SH-SY5Y (cell line): ENCODE measurements around the gene RNF111.

ENCODE experiments used
- GATA2 ChIP-seq: IDR thresholded peaks from 2 replicates; pipeline ENCODE4 v1.6.1; 2011; ENCODE audit warnings: mild to moderate bottlenecking, low read depth, low read length
- GATA3 ChIP-seq: IDR thresholded peaks from 2 replicates; pipeline ENCODE4 v1.6.1; 2011; ENCODE audit warnings: low read depth, mild to moderate bottlenecking, low read length, moderate library complexity

DNA sequence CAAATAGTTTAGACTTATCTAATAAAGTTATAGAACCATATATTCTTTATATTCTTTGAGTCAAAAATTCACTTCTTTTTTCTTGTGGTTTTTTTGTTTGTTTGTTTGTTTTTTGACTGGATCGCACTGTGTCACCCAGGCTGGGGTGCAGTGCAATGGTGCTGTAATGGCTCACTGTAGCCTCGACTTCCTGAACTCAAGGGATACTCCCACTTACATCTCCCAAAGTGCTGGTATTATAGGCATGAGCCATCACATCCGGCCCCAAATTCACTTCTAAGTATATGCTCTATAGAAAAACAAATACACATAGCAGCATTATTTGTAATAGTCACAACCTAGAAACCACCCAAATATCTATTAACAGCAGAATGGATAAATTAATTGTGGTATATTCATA is 40.3 kb upstream of the RNF111 start:
- TF ChIP-seq GATA2 (no peak), GATA3 (no peak)
